Prostate gland (tissue), 2 donors: ENCODE measurements around the gene LPP.

Experiments used
- POLR2AphosphoS5 ChIP-seq: sonication (generic); formaldehyde crosslinking; IDR thresholded peaks from one replicate; pipeline ENCODE4 v1.6.1; 2017; ENCODE audit warnings: antibody characterized with exemption
- TF ChIP-seq, protein P1 (sequence below), 4 experiments: fragments of 200-600 bp in 2 of 4; fragments of 450-650 bp in 2 of 4; sonication (generic) in 2 of 4; IDR thresholded peaks; 1 replicate in 3 of 4; 2 replicates in 1 of 4; pipeline ENCODE4 v1.5.1; 2016 to 2019; ENCODE audit warnings: antibody characterized with exemption in 4 of 4, mild to moderate bottlenecking in 2 of 4, moderate library complexity in 2 of 4

GRCh38 chr3:188581792-188582191 lies 427.8 kb downstream of the LPP start:
- TF ChIP-seq, protein P1, sequence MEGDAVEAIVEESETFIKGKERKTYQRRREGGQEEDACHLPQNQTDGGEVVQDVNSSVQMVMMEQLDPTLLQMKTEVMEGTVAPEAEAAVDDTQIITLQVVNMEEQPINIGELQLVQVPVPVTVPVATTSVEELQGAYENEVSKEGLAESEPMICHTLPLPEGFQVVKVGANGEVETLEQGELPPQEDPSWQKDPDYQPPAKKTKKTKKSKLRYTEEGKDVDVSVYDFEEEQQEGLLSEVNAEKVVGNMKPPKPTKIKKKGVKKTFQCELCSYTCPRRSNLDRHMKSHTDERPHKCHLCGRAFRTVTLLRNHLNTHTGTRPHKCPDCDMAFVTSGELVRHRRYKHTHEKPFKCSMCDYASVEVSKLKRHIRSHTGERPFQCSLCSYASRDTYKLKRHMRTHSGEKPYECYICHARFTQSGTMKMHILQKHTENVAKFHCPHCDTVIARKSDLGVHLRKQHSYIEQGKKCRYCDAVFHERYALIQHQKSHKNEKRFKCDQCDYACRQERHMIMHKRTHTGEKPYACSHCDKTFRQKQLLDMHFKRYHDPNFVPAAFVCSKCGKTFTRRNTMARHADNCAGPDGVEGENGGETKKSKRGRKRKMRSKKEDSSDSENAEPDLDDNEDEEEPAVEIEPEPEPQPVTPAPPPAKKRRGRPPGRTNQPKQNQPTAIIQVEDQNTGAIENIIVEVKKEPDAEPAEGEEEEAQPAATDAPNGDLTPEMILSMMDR (IDR thresholded peaks at IDR 0.05), result no peak
- TF ChIP-seq POLR2AphosphoS5, result no peak
